Kidney (tissue), 14 donors: ENCODE measurements around the gene ST8SIA3. TPM values are rescaled to one million over a fixed set of nuclear protein-coding genes. Genes with fewer than 3 reads are reported as not detected.

Experiments
- DNase-seq, 5 donors: peaks; one replicate each; pipeline ENCODE4 v3.0.0-alpha.2; 2013 to 2020
- FAIRE-seq: peaks from 2 replicates; lab custom pipeline; 2012; peaks lifted over from hg19 to GRCh38; lab: Jason Lieb, UNC
- H3K27ac ChIP-seq, 2 donors: one replicate each; pipeline ENCODE4 v1.7.0; 2013; ENCODE audit warnings: low read depth in 2 of 2, low read length in 2 of 2, inconsistent platforms in 1 of 2
- H3K27me3 ChIP-seq: one replicate; pipeline ENCODE4 v1.7.1; 2013; ENCODE audit warnings: low read length, inconsistent platforms; ENCODE audit not compliant: control insufficient read depth, insufficient read depth
- H3K36me3 ChIP-seq, 3 donors: one replicate each; pipeline versions ENCODE4 v1.7.0 to v1.7.1; 2013; ENCODE audit warnings: low read length in 3 of 3, control low read depth in 1 of 3, inconsistent platforms in 1 of 3; ENCODE audit not compliant: insufficient read depth in 3 of 3, control insufficient read depth in 2 of 3
- H3K4me1 ChIP-seq, 3 donors: one replicate each; pipeline versions ENCODE4 v1.7.0 to v1.7.1; 2013; ENCODE audit warnings: low read length in 3 of 3, inconsistent platforms in 1 of 3, low read depth in 1 of 3; ENCODE audit not compliant: control insufficient read depth in 2 of 3, insufficient read depth in 2 of 3
- H3K4me3 ChIP-seq, 3 donors: one replicate each; pipeline versions ENCODE4 v1.7.0 to v1.8.1; 2013; ENCODE audit warnings: low read length in 3 of 3, control low read depth in 1 of 3, inconsistent platforms in 1 of 3
- H3K9ac ChIP-seq, 3 donors: one replicate each; pipeline versions ENCODE4 v1.7.0 to v1.7.1; 2013; ENCODE audit warnings: low read length in 3 of 3, control low read depth in 1 of 3, inconsistent platforms in 1 of 3
- H3K9me3 ChIP-seq, 3 donors: one replicate each; pipeline versions ENCODE4 v1.7.0 to v1.7.1; 2013; ENCODE audit warnings: low read length in 3 of 3, control low read depth in 1 of 3, inconsistent platforms in 1 of 3; ENCODE audit not compliant: control insufficient read depth in 2 of 3, insufficient read depth in 1 of 3
- intact Hi-C: fragments of 100-400 bp; cut with DNase I; formaldehyde crosslinking; loops from one replicate; pipeline ENCODE4 v1.11.1; 2022
- polyA plus RNA-seq: library from polyadenylated mRNA; stranded (reverse); fragments of 350-450 nt; fragmentation: Illumina TruSeq; extraction: RNeasy Lipid Tissue Mini Kit (QIAGEN cat#74804); gene quantifications from one replicate; pipeline ENCODE4 v1.2.3, GENCODE V29; 2014; ENCODE audit warnings: low read depth, low replicate concordance; ENCODE audit not compliant: insufficient read depth
- total RNA-seq: library from RNA; stranded (reverse); fragmentation: NEBNext Ultra II Directional; extraction: Animal tissue kit (Norgen Biotek cat#: 25700); gene quantifications from one replicate; pipeline ENCODE4 v1.2.1, GENCODE V29; 2021
- TF ChIP-seq, protein P1 (sequence below): IDR thresholded peaks from 3 replicates; pipeline ENCODE4 v1.5.1; 2012; ENCODE audit warnings: mild to moderate bottlenecking, moderate library complexity, borderline replicate concordance; ENCODE audit not compliant: insufficient read depth; ENCODE audit errors: extremely low read depth
- donor health status: control.
- donor health status: control.
- donor health status: control.
- donor health status: control.
- donor health status: control.
- donor health status: DM: yes; HTN: yes; CAD: no.
- donor health status: Normal renal cell carcinoma (clear cell type).

ST8SIA3 gene
- total and polyA plus RNA-seq, 2 donors from 2014 or later = not detected

GRCh38 chr18:57397440-57398132, 45.2 kb downstream of the ST8SIA3 start:
- no peaks in the 10 kb centered on the region for H3K27me3 ChIP-seq
- no peaks in the 10 kb centered on the region for H3K36me3 ChIP-seq
- H3K9me3 ChIP-seq = no peaks in the 10 kb centered on the region
- DNase-seq (no peak), FAIRE-seq (no peak)
- intact Hi-C loops = no loop called here
- TF ChIP-seq, protein P1, sequence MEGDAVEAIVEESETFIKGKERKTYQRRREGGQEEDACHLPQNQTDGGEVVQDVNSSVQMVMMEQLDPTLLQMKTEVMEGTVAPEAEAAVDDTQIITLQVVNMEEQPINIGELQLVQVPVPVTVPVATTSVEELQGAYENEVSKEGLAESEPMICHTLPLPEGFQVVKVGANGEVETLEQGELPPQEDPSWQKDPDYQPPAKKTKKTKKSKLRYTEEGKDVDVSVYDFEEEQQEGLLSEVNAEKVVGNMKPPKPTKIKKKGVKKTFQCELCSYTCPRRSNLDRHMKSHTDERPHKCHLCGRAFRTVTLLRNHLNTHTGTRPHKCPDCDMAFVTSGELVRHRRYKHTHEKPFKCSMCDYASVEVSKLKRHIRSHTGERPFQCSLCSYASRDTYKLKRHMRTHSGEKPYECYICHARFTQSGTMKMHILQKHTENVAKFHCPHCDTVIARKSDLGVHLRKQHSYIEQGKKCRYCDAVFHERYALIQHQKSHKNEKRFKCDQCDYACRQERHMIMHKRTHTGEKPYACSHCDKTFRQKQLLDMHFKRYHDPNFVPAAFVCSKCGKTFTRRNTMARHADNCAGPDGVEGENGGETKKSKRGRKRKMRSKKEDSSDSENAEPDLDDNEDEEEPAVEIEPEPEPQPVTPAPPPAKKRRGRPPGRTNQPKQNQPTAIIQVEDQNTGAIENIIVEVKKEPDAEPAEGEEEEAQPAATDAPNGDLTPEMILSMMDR = no peak
- no peak overlapping the region for H3K4me3 ChIP-seq
- no peak overlapping the region for H3K27ac ChIP-seq
- H3K4me1 ChIP-seq = no peaks in the 10 kb centered on the region
- H3K9ac ChIP-seq = no peak overlapping the region

DNA sequence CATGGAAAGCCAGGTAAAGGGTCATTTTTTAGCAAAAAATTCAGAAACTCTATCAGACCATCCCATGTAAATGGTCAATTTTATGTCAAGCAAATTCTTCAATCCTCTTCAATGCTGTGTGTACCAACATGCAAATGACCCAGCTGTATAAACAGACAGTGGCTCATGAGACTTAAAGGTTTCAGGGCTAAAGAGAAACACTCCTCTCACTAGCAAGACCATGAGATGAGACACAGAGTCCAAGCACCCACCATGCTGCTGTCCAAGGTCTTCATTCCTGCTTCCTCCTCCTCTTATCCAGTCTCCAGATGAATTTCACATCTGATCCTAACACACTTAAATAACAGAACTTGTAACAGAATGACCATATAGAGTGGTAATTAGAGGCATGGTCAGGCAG, 52.0 kb downstream of the ST8SIA3 start:
- no peak for FAIRE-seq
- H3K4me1 ChIP-seq = no peaks in the 10 kb centered on the region
- no peaks in the 10 kb centered on the region for H3K36me3 ChIP-seq
- TF ChIP-seq, protein P1 = no peak
- no peaks in the 10 kb centered on the region for H3K9me3 ChIP-seq
- no peak overlapping the region for H3K9ac ChIP-seq
- DNase-seq = no peak
- no peak overlapping the region for H3K27ac ChIP-seq
- H3K4me3 ChIP-seq = no peak overlapping the region
- no peaks in the 10 kb centered on the region for H3K27me3 ChIP-seq
- intact Hi-C loops = no loop called here

- no peaks in the 10 kb centered on the region for H3K36me3 ChIP-seq
- intact Hi-C loops = no loop called here
- H3K27ac ChIP-seq = no peak overlapping the region
- no peaks in the 10 kb centered on the region for H3K4me1 ChIP-seq
- H3K9ac ChIP-seq = no peak overlapping the region
- DNase-seq (no peak), FAIRE-seq (no peak)
- H3K9me3 ChIP-seq = no peaks in the 10 kb centered on the region
- no peaks in the 10 kb centered on the region for H3K27me3 ChIP-seq
- TF ChIP-seq, protein P1 = no peak
- H3K4me3 ChIP-seq = no peak overlapping the region
These were observed 57.3 kb downstream of the ST8SIA3 start for GRCh38 chr18:57409650-57410049.
